ENCODE data around the gene NTN1. TPM values are rescaled to one million over a fixed set of nuclear protein-coding genes. Genes with fewer than 3 reads are reported as not detected.
A peak's percentile ranks its signal among the peaks of the same experiment; 100 is the strongest.

Gene NTN1
- polyA plus RNA-seq, 3 donors: 0.03 to 0.04 TPM; not detected in 1

GRCh38 chr17:9261081-9262012 lies 240.0 kb downstream of the NTN1 start:
- Histone ChIP-seq H3K9ac (ENCODE audit: insufficient read depth, low read length, poor library complexity, severe bottlenecking) (no peak overlapping the region), H3K4me2 (replicated peaks; ENCODE audit: extremely low read depth, low read length, poor library complexity, severe bottlenecking) (no peak overlapping the region), H3K4me3 (replicated peaks in 1 of 3; ENCODE audit: low read depth in 2 of 3, low read length in 3 of 3) (no peak overlapping the region), H3K36me3 (replicated peaks in 1 of 2; ENCODE audit: control insufficient read depth in 1 of 2, insufficient read depth in 2 of 2, low read length in 2 of 2) (no peaks in the 10 kb centered on the region), H3K79me2 (ENCODE audit: insufficient read depth, low read length) (no peaks in the 10 kb centered on the region), H4K20me1 (ENCODE audit: insufficient read depth, low read length) (no peaks in the 10 kb centered on the region), H2AFZ (ENCODE audit: insufficient read depth, low read depth, low read length, poor library complexity, severe bottlenecking) (no peak overlapping the region), H3K4me1 (ENCODE audit: control insufficient read depth in 1 of 2, insufficient read depth in 2 of 2, low read length in 2 of 2) (no peaks in the 10 kb centered on the region), H3K27ac (ENCODE audit: low read depth in 1 of 2, low read length in 2 of 2) (no peak overlapping the region), H3K9me3 (replicated peaks in 1 of 2; ENCODE audit: control insufficient read depth in 1 of 2, insufficient read depth in 1 of 2, low read length in 2 of 2) (peaks cover 0 to 4% of the 10 kb centered on the region in 2 donors), H3K27me3 (ENCODE audit: control insufficient read depth in 2 of 2, insufficient read depth in 2 of 2, low read length in 2 of 2) (no peaks in the 10 kb centered on the region)
- 96% methylated on average over 14 of the region's 24 CpGs for WGBS (ENCODE audit: insufficient coverage)
- intact Hi-C loops (cut with micrococcal nuclease): no loop called here
- no peak overlapping the region for H3K4me3 Mint-ChIP-seq
- no peak for TF ChIP-seq CTCF (IDR thresholded peaks at IDR 0.05)
- peaks cover 0 to 8% (median 3%) of the 10 kb centered on the region in 7 donors for H3K9me3 Mint-ChIP-seq
- peaks cover 0 to 2% (median 2%) of the 10 kb centered on the region in 3 donors for H3K27me3 Mint-ChIP-seq (ENCODE audit: low read depth in 3 of 3)
- DNase-seq: no peak
- H3K36me3 Mint-ChIP-seq: peaks cover 3 to 6% of the 10 kb centered on the region in 2 donors
- H3K4me1 Mint-ChIP-seq: peaks cover 7% of the 10 kb centered on the region
- H3K27ac Mint-ChIP-seq: no peak overlapping the region

GRCh38 chr17:9266031-9266680 lies 244.8 kb downstream of the NTN1 start:
- Mint-ChIP-seq H3K4me1 (no peaks in the 10 kb centered on the region), H3K27ac (peak overlapping the region in 1 of 7 donors; percentile 21), H3K27me3 (ENCODE audit: low read depth in 3 of 3) (peaks cover 0 to 2% (median 2%) of the 10 kb centered on the region in 3 donors), H3K36me3 (peaks cover 8 to 12% of the 10 kb centered on the region in 2 donors), H3K9me3 (peaks cover 0 to 8% (median 3%) of the 10 kb centered on the region in 7 donors), H3K4me3 (no peak overlapping the region)
- Histone ChIP-seq H3K4me3 (replicated peaks in 1 of 3; ENCODE audit: low read depth in 2 of 3, low read length in 3 of 3) (no peak overlapping the region), H3K27me3 (ENCODE audit: control insufficient read depth in 2 of 2, insufficient read depth in 2 of 2, low read length in 2 of 2) (no peaks in the 10 kb centered on the region), H3K79me2 (ENCODE audit: insufficient read depth, low read length) (no peaks in the 10 kb centered on the region), H3K9ac (ENCODE audit: insufficient read depth, low read length, poor library complexity, severe bottlenecking) (no peak overlapping the region), H3K9me3 (replicated peaks in 1 of 2; ENCODE audit: control insufficient read depth in 1 of 2, insufficient read depth in 1 of 2, low read length in 2 of 2) (peaks cover 0 to 4% of the 10 kb centered on the region in 2 donors), H3K4me2 (replicated peaks; ENCODE audit: extremely low read depth, low read length, poor library complexity, severe bottlenecking) (no peak overlapping the region), H3K36me3 (replicated peaks in 1 of 2; ENCODE audit: control insufficient read depth in 1 of 2, insufficient read depth in 2 of 2, low read length in 2 of 2) (no peaks in the 10 kb centered on the region), H3K27ac (ENCODE audit: low read depth in 1 of 2, low read length in 2 of 2) (no peak overlapping the region), H2AFZ (ENCODE audit: insufficient read depth, low read depth, low read length, poor library complexity, severe bottlenecking) (no peak overlapping the region), H3K4me1 (ENCODE audit: control insufficient read depth in 1 of 2, insufficient read depth in 2 of 2, low read length in 2 of 2) (no peaks in the 10 kb centered on the region), H4K20me1 (ENCODE audit: insufficient read depth, low read length) (no peaks in the 10 kb centered on the region)
- no peak for DNase-seq
- intact Hi-C loops (cut with micrococcal nuclease): no loop called here
- no peak for TF ChIP-seq CTCF (IDR thresholded peaks at IDR 0.05)
- 94% methylated on average over 10 of the region's 14 CpGs for WGBS (ENCODE audit: insufficient coverage)
